K562 (cell line): ENCODE measurements around the gene MITD1. TPM values are rescaled to one million over a fixed set of nuclear protein-coding genes. Genes with fewer than 3 reads are reported as not detected.
"Not testable (repeated sequence)": the region's sequence is repeated elsewhere in the genome, so short reads cannot be mapped to it uniquely, and the experiment has no call there.

Experiments
- ATAC-seq: fragments of 200-7000 bp; cut with Tn5 transposase; 3 replicates; pipeline ENCODE4 v1.9.1; 2020; ENCODE audit warnings: moderate library complexity
- BruUV-seq: library from RNA; stranded (reverse); fragments of 400-500 nt; replicated peaks from 2 replicates; lab custom pipeline; 2021; lab: Mats Ljungman, UMichigan
- CTCF ChIA-PET: fragments of 300-600 bp; formaldehyde crosslinking; extraction: SDS; loops from one replicate; lab custom pipeline; 2021; ENCODE audit warnings: low intra/inter-chr PET ratio; lab: Yijun Ruan, JAX
- POLR2A ChIA-PET: fragments of 300-600, 350-650 bp; sonication (Branson Sonifier 250); formaldehyde crosslinking; extraction: SDS; loops from one replicate; lab custom pipeline; 2021; ENCODE audit warnings: antibody characterized with exemption, inconsistent platforms; lab: Yijun Ruan, JAX
- DNase-seq, 4 experiments: peaks; one replicate each; pipeline versions ENCODE4 v3.0.0 to v3.0.0-alpha.2; 2011 to 2018; ENCODE audit warnings: low spot score in 3 of 4, mixed read lengths in 3 of 4; ENCODE audit errors: extremely low read depth in 1 of 4
- FAIRE-seq: peaks from 2 replicates; lab custom pipeline; 2011; peaks lifted over from hg19 to GRCh38; lab: Jason Lieb, UNC
- H2AFZ ChIP-seq: 2 replicates; pipeline ENCODE4 v1.6.0; 2011; ENCODE audit warnings: low read depth, low read length, control low read depth, inconsistent platforms
- H3K27ac ChIP-seq: fragments of 200-600 bp; 3 replicates; pipeline ENCODE4 v1.8.0; 2011; ENCODE audit warnings: low read depth, mild to moderate bottlenecking, control low read depth, inconsistent platforms, low read length, moderate library complexity, mixed read lengths; ENCODE audit errors: extremely low read depth
- H3K27me3 ChIP-seq, 2 experiments: fragments of 300-600 bp in 1 of 2; 2 replicates in 1 of 2; 3 replicates in 1 of 2; pipeline versions ENCODE4 v1.6.0 to v1.8.0; 2011; ENCODE audit warnings: inconsistent platforms in 2 of 2, low read length in 2 of 2, mild to moderate bottlenecking in 1 of 2, mixed read lengths in 1 of 2, moderate library complexity in 1 of 2; ENCODE audit not compliant: control insufficient read depth in 2 of 2, insufficient read depth in 2 of 2
- H3K36me3 ChIP-seq: fragments of 300-600 bp; 3 replicates; pipeline ENCODE4 v1.8.0; 2011; ENCODE audit warnings: mild to moderate bottlenecking, low read length, inconsistent platforms; ENCODE audit not compliant: control insufficient read depth, insufficient read depth
- H3K4me1 ChIP-seq, 2 experiments: fragments of 200-600 bp in 1 of 2; replicated peaks in 1 of 2; 2 replicates in 1 of 2; 3 replicates in 1 of 2; pipeline versions ENCODE4 v1.5.1 to v1.8.0; 2011; ENCODE audit warnings: inconsistent platforms in 2 of 2, low read length in 2 of 2, mild to moderate bottlenecking in 1 of 2, mixed read lengths in 1 of 2, moderate library complexity in 1 of 2; ENCODE audit not compliant: control insufficient read depth in 2 of 2, insufficient read depth in 2 of 2
- H3K4me2 ChIP-seq: 2 replicates; pipeline ENCODE4 v1.6.1; 2011; ENCODE audit warnings: low read length, control low read depth, inconsistent platforms, mixed read lengths; ENCODE audit not compliant: insufficient read depth
- H3K4me3 ChIP-seq: fragments of 200-600 bp; sonication (generic), shearing (Covaris generic); 2 replicates; pipeline ENCODE4 v1.5.1; 2016; ENCODE audit warnings: control low read depth, inconsistent platforms
- H3K79me2 ChIP-seq: fragments of 200-600 bp; 3 replicates; pipeline ENCODE4 v1.8.0; 2011; ENCODE audit warnings: low read length, inconsistent platforms; ENCODE audit not compliant: control insufficient read depth, insufficient read depth
- H3K9ac ChIP-seq, 2 experiments: 2 replicates each; pipeline versions ENCODE4 v1.6.0 to v1.6.1; 2011; ENCODE audit warnings: low read depth in 2 of 2, low read length in 2 of 2, control low read depth in 1 of 2, inconsistent platforms in 1 of 2, mild to moderate bottlenecking in 1 of 2, mixed read lengths in 1 of 2; ENCODE audit not compliant: insufficient read depth in 1 of 2
- H3K9me1 ChIP-seq: one replicate; pipeline ENCODE4 v1.6.0; 2011; ENCODE audit warnings: inconsistent platforms, mild to moderate bottlenecking, low read length, moderate library complexity; ENCODE audit not compliant: control insufficient read depth, insufficient read depth
- H3K9me3 ChIP-seq: replicated peaks from 2 replicates; pipeline ENCODE4 v1.5.1; 2011; ENCODE audit warnings: low read depth, low read length, inconsistent platforms; ENCODE audit not compliant: control insufficient read depth, insufficient read depth
- H4K20me1 ChIP-seq: replicated peaks from 2 replicates; pipeline ENCODE4 v1.6.1; 2011; ENCODE audit warnings: low read length, inconsistent platforms, mixed read lengths; ENCODE audit not compliant: control insufficient read depth, insufficient read depth
- CTCF ChIP-seq, 3 experiments: IDR thresholded peaks in 2 of 3; conservative IDR thresholded peaks in 1 of 3; 2 replicates each; pipeline ENCODE4 v1.5.1; 2011 to 2012; ENCODE audit warnings: low read length in 3 of 3, mild to moderate bottlenecking in 3 of 3, control low read depth in 2 of 3, improper control_type of control experiment in 1 of 3, inconsistent platforms in 1 of 3, low read depth in 1 of 3, mixed read lengths in 1 of 3, moderate library complexity in 1 of 3; ENCODE audit not compliant: insufficient read depth in 2 of 3
- CTCFL ChIP-seq: IDR thresholded peaks from 2 replicates; pipeline ENCODE4 v1.6.1; 2011; ENCODE audit warnings: borderline replicate concordance, low read depth, mild to moderate bottlenecking, moderate library complexity, low read length; ENCODE audit not compliant: insufficient read depth, poor library complexity, severe bottlenecking
- ZC3H8 ChIP-seq: fragments of 450-650 bp; IDR thresholded peaks from 2 replicates; pipeline ENCODE4 v1.6.1; 2017
- ZNF140 ChIP-seq: fragments of 250-450 bp; sonication (Bioruptor Pico); IDR thresholded peaks from 2 replicates; pipeline ENCODE4 v1.8.0; 2021; ENCODE audit warnings: moderate library complexity, mild to moderate bottlenecking, inconsistent platforms
- ZNF146 ChIP-seq: IDR thresholded peaks from one replicate; pipeline ENCODE4 v1.6.1; 2018; ENCODE audit warnings: missing compliant biosample characterization; ENCODE audit not compliant: unreplicated experiment
- WGBS: fragments of 100-300 bp; shearing (Covaris generic); methylation state at CpG from one replicate; pipeline ENCODE4 v1.1.6; 2016; ENCODE audit warnings: low coverage, mixed read lengths; ENCODE audit not compliant: insufficient coverage; ENCODE audit errors: missing lambda C conversion rate; 5-methylcytosine and 5-hydroxymethylcytosine counted together
- in situ Hi-C: fragments of 300-500 bp; cut with MboI; formaldehyde crosslinking; loops from 4 replicates; pipeline ENCODE4 v1.15.0; 2018; ENCODE audit warnings: inconsistent platforms, mixed read lengths
- intact Hi-C: fragments of 100-400 bp; cut with micrococcal nuclease; formaldehyde crosslinking; loops from 2 replicates; pipeline ENCODE4 v1.14.2; 2022
- polyA plus RNA-seq, 8 experiments: library from polyadenylated mRNA; depleted of rRNA in 4 of 8; stranded (reverse) in 5 of 8; unstranded in 3 of 8; fragments of >200 nt; fragmentation: Nextera tagmentation in 2 of 8; fragmentation: Illumina TruSeq in 1 of 8; extraction: Ambion mirVana in 2 of 8; extraction: Trizol in 1 of 8; gene quantifications; 2 replicates each; pipeline versions ENCODE4 v1.2.1 to v1.2.3, GENCODE V29; 2011 to 2014; ENCODE audit warnings: inconsistent platforms in 1 of 8, missing spikeins in 1 of 8
- total RNA-seq, 7 experiments: library from RNA; depleted of rRNA in 6 of 7; stranded (reverse); fragments of >200 nt in 6 of 7; fragmentation: Illumina TruSeq in 2 of 7; extraction: Trizol in 2 of 7; gene quantifications; 2 replicates each; pipeline versions ENCODE4 v1.2.1 to v1.2.3, GENCODE V29; 2011 to 2021; ENCODE audit warnings: low replicate concordance in 1 of 7

The MITD1 gene
- total and polyA plus RNA-seq, 9 of the 15 experiments (the other 6 are each of a cell fraction or from before 2014, with no cell fraction given) = 19.6 to 71.8 (median 43.2) TPM

- DNase-seq, BruUV-seq, intact Hi-C loops, CTCF ChIA-PET, in situ Hi-C loops, POLR2A ChIA-PET, H3K27me3 ChIP-seq, FAIRE-seq, H3K4me1 ChIP-seq, H3K9me1 ChIP-seq, H3K9ac ChIP-seq, H3K4me3 ChIP-seq, H4K20me1 ChIP-seq, H3K4me2 ChIP-seq, ATAC-seq, H3K27ac ChIP-seq, H2AFZ ChIP-seq, H3K9me3 ChIP-seq: not testable (repeated sequence)
- Histone ChIP-seq H3K79me2 (peaks cover 31% of the 10 kb centered on the region), H3K36me3 (peaks cover 86% of the 10 kb centered on the region)
- TF ChIP-seq ZNF146 (CRISPR knock-in tag) = peak; percentile 68
- 93% methylated on average over 4 of the region's 4 CpGs for WGBS
These were observed 11.5 kb upstream of the MITD1 start for GRCh38 chr2:99192364-99192763.

- FAIRE-seq = no peak
- no TSS peak for BruUV-seq
- CTCF ChIA-PET = no interaction called here
These were observed 9.7 kb upstream of the MITD1 start for GRCh38 chr2:99190548-99190947.

More at GRCh38 chr2:99190548-99190947, 9.7 kb upstream of the MITD1 start:
- 60% methylated on average over 1 of the region's 1 CpG for WGBS
- Histone ChIP-seq H4K20me1 (no peaks in the 10 kb centered on the region), H3K27me3 (no peaks in the 10 kb centered on the region), H3K36me3 (peaks cover 85% of the 10 kb centered on the region), H3K4me3 (no peak overlapping the region), H3K9me1 (peaks cover 5% of the 10 kb centered on the region), H3K4me1 (no peaks in the 10 kb centered on the region), H3K9ac (no peak overlapping the region), H3K79me2 (peaks cover 49% of the 10 kb centered on the region), H3K27ac (no peak overlapping the region), H3K9me3 (no peaks in the 10 kb centered on the region), H2AFZ (no peak overlapping the region), H3K4me2 (no peak overlapping the region)
- peak; percentile 54; the same call in 1 of the 3 replicates for ATAC-seq
- POLR2A ChIA-PET = interaction anchor here (0.5 kb wide), 1 partner anchor 338 kb away, joined by 3 read pairs; no protein-coding TSS in a partner anchor
- TF ChIP-seq CTCFL (peak; percentile 20), ZNF140 (no peak), ZC3H8 (no peak), CTCF (IDR thresholded peaks at IDR 0.05 in 2 of 3, conservative IDR thresholded peaks at IDR 0.05 in 1 of 3; ENCODE audit: insufficient read depth in 2 of 3, low read depth in 1 of 3, low read length in 3 of 3) (0 out of 6 replicates have a peak, but pooled peaks of 1 of the 3 experiments have one; percentile 9)
- intact Hi-C loops = no loop called here
- DNase-seq = no peak
- in situ Hi-C loops = no loop called here
